Motor neuron (in vitro differentiated cells): Measurements from ENCODE around the gene SAFB. TPM values are rescaled to one million over a fixed set of nuclear protein-coding genes. Genes with fewer than 3 reads are reported as not detected.

ENCODE experiments used
- ATAC-seq, 8 experiments: fragments of 200-7000 bp; cut with Tn5 transposase; replicated peaks in 6 of 8; 2 replicates each; pipeline ENCODE4 v1.8.0; 2021; ENCODE audit warnings: mild to moderate bottlenecking in 8 of 8, moderate library complexity in 8 of 8
- H3K27ac ChIP-seq, 2 donors: fragments of 250-450 bp; sonication (Bioruptor Pico); 2 replicates each; pipeline ENCODE4 v1.9.0; 2021; ENCODE audit warnings: antibody characterized with exemption in 2 of 2, mild to moderate bottlenecking in 2 of 2, moderate library complexity in 1 of 2
- H3K4me1 ChIP-seq, 2 donors: fragments of 250-450 bp; sonication (Bioruptor Pico); replicated peaks in 1 of 2; 2 replicates each; pipeline ENCODE4 v1.6.1; 2021; ENCODE audit warnings: antibody characterized with exemption in 2 of 2, mild to moderate bottlenecking in 2 of 2, moderate library complexity in 1 of 2
- H3K4me3 ChIP-seq, 5 donors: fragments of 250-450 bp; sonication (Bioruptor Pico); 2 replicates each; pipeline ENCODE4 v1.9.0; 2021; ENCODE audit warnings: antibody characterized with exemption in 5 of 5, mild to moderate bottlenecking in 5 of 5, moderate library complexity in 4 of 5
- WGBS, 10 experiments: fragments of 450-650 bp; shearing (Covaris generic); methylation state at CpG; one replicate each; pipeline ENCODE4 v1.0.0; 2022; 5-methylcytosine and 5-hydroxymethylcytosine counted together
- in situ Hi-C, 9 experiments: fragments of 400-800 bp; cut with MboI; loops; one replicate each; pipeline ENCODE4 v1.15.0; 2021; ENCODE audit warnings: low sequenced_read_pairs in 9 of 9, low pct_unique_long_range_greater_than_20kb in 2 of 9; ENCODE audit not compliant: unreplicated experiment in 9 of 9
- total RNA-seq, 8 experiments: library from RNA; unstranded; fragments of 300-600 nt; gene quantifications; 2 replicates each; pipeline versions ENCODE4 v1.2.3 to v1.2.4, GENCODE V29; 2022

Gene SAFB
- total RNA-seq, 8 experiments from 2014 or later, result 37.2 to 144 (median 73.5) TPM

- WGBS, 10 experiments, result 33 to 100% (median 71%) methylated on average over 2 to 13 of the region's 30 CpGs; no CpG with 5 or more reads in 2 of the 10 experiments
These were observed 33.8 kb upstream of the SAFB start for GRCh38 chr19:5588906-5589676.

GRCh38 chr19:5590151-5590864 lies 32.6 kb upstream of the SAFB start:
- Histone ChIP-seq H3K27ac (no peak overlapping the region), H3K4me3 (no peak overlapping the region), H3K4me1 (peaks cover 0 to 6% of the 10 kb centered on the region in 2 donors)
- ATAC-seq, result peak in 2 of 8 experiments; percentile 9 to 16
- in situ Hi-C loops, result loop anchor here in 1 of 9 experiments (25.0 kb wide), 1 partner anchor 303 kb away; no protein-coding TSS in a partner anchor
- WGBS, 10 experiments, result 78 to 96% (median 85%) methylated on average over 1 to 11 of the region's 22 CpGs; no CpG with 5 or more reads in 4 of the 10 experiments

More at GRCh38 chr19:5588906-5589676, 33.8 kb upstream of the SAFB start:
- peak in 4 of 8 experiments; percentile 3 to 40 (median 17) for ATAC-seq
- in situ Hi-C loops, result loop anchor here in 1 of 9 experiments (25.0 kb wide), 1 partner anchor 302 kb away; no protein-coding TSS in a partner anchor
- no peak overlapping the region for H3K4me3 ChIP-seq
- peaks cover 0 to 6% of the 10 kb centered on the region in 2 donors for H3K4me1 ChIP-seq
- no peak overlapping the region for H3K27ac ChIP-seq

GRCh38 chr19:5590865-5591154 lies 32.1 kb upstream of the SAFB start:
- H3K4me3 ChIP-seq, result no peak overlapping the region
- no peak for ATAC-seq
- in situ Hi-C loops, result loop anchor here in 1 of 9 experiments (25.0 kb wide), 1 partner anchor 304 kb away; no protein-coding TSS in a partner anchor
- peaks cover 0 to 6% of the 10 kb centered on the region in 2 donors for H3K4me1 ChIP-seq
- WGBS, 10 experiments, result 50 to 100% (median 93%) methylated on average over 1 to 3 of the region's 9 CpGs; no CpG with 5 or more reads in 7 of the 10 experiments
- H3K27ac ChIP-seq, result no peak overlapping the region

GRCh38 chr19:5591476-5591875 lies 31.4 kb upstream of the SAFB start:
- no peak for ATAC-seq
- WGBS, 10 experiments, result 83 to 100% (median 91%) methylated on average over 2 to 9 of the region's 17 CpGs; no CpG with 5 or more reads in 3 of the 10 experiments
- in situ Hi-C loops, result loop anchor here in 1 of 9 experiments (25.0 kb wide), 1 partner anchor 304 kb away; no protein-coding TSS in a partner anchor
- H3K4me1 ChIP-seq, result no peaks in the 10 kb centered on the region
- H3K27ac ChIP-seq, result no peak overlapping the region
- H3K4me3 ChIP-seq, result no peak overlapping the region

- in situ Hi-C loops, result loop anchor here in 1 of 9 experiments (25.0 kb wide), 1 partner anchor 305 kb away; no protein-coding TSS in a partner anchor
- Histone ChIP-seq H3K4me3 (no peak overlapping the region), H3K27ac (no peak overlapping the region), H3K4me1 (no peaks in the 10 kb centered on the region)
- WGBS, 10 experiments, result 71 to 100% (median 91%) methylated on average over 3 to 19 of the region's 24 CpGs
- no peak for ATAC-seq
These were observed 30.1 kb upstream of the SAFB start for GRCh38 chr19:5592531-5593342.

- in situ Hi-C loops, result loop anchor here in 1 of 9 experiments (25.0 kb wide), 1 partner anchor 306 kb away; no protein-coding TSS in a partner anchor
- H3K27ac ChIP-seq, result no peak overlapping the region
- no peak overlapping the region for H3K4me3 ChIP-seq
- WGBS, 10 experiments, result 60 to 100% (median 97%) methylated on average over 1 to 35 of the region's 67 CpGs; no CpG with 5 or more reads in 1 of the 10 experiments
- no peaks in the 10 kb centered on the region for H3K4me1 ChIP-seq
- peak in 3 of 8 experiments; percentile 8 to 13 (median 13) for ATAC-seq
These were observed 29.3 kb upstream of the SAFB start for GRCh38 chr19:5593343-5594255.

- in situ Hi-C loops, result loop anchor here in 1 of 9 experiments (25.0 kb wide), 1 partner anchor 307 kb away; no protein-coding TSS in a partner anchor
- Histone ChIP-seq H3K27ac (no peak overlapping the region), H3K4me1 (no peaks in the 10 kb centered on the region), H3K4me3 (no peak overlapping the region)
- WGBS, 10 experiments, result 80 to 100% (median 100%) methylated on average over 1 to 5 of the region's 7 CpGs; no CpG with 5 or more reads in 6 of the 10 experiments
- ATAC-seq, result no peak
These were observed 28.3 kb upstream of the SAFB start for GRCh38 chr19:5594521-5594950.

GRCh38 chr19:5595129-5595528 lies 27.8 kb upstream of the SAFB start:
- no peaks in the 10 kb centered on the region for H3K4me1 ChIP-seq
- in situ Hi-C loops, result loop anchor here in 1 of 9 experiments (25.0 kb wide), 1 partner anchor 308 kb away; no protein-coding TSS in a partner anchor
- no peak overlapping the region for H3K27ac ChIP-seq
- H3K4me3 ChIP-seq, result no peak overlapping the region
- WGBS, 10 experiments, result 71 to 100% (median 95%) methylated on average over 1 to 7 of the region's 18 CpGs; no CpG with 5 or more reads in 3 of the 10 experiments
- peak in 2 of 8 experiments; percentile 9 to 13 for ATAC-seq

GRCh38 chr19:5595745-5596144 lies 27.1 kb upstream of the SAFB start:
- 60 to 100% (median 93%) methylated on average over 1 to 6 of the region's 9 CpGs; no CpG with 5 or more reads in 4 of the 10 experiments for WGBS, 10 experiments
- in situ Hi-C loops, result loop anchor here in 1 of 9 experiments (25.0 kb wide), 1 partner anchor 308 kb away; no protein-coding TSS in a partner anchor
- Histone ChIP-seq H3K4me3 (no peak overlapping the region), H3K27ac (no peak overlapping the region), H3K4me1 (no peaks in the 10 kb centered on the region)
- ATAC-seq, result no peak

GRCh38 chr19:5600797-5601196 lies 22.1 kb upstream of the SAFB start:
- 60 to 100% (median 83%) methylated on average over 1 to 6 of the region's 8 CpGs; no CpG with 5 or more reads in 3 of the 10 experiments for WGBS, 10 experiments
- ATAC-seq, result no peak
- Histone ChIP-seq H3K27ac (no peak overlapping the region), H3K4me1 (no peaks in the 10 kb centered on the region), H3K4me3 (no peak overlapping the region)
- in situ Hi-C loops, result no loop called here

- no peak for ATAC-seq
- 20 to 100% (median 95%) methylated on average over 1 to 5 of the region's 5 CpGs for WGBS, 10 experiments
- Histone ChIP-seq H3K4me3 (no peak overlapping the region), H3K27ac (no peak overlapping the region), H3K4me1 (no peaks in the 10 kb centered on the region)
- in situ Hi-C loops, result no loop called here
These were observed 19.3 kb upstream of the SAFB start for GRCh38 chr19:5603626-5604025.
